Spleen (tissue), 11 donors: ENCODE measurements around the gene PRODH2. TPM values are rescaled to one million over a fixed set of nuclear protein-coding genes. Genes with fewer than 3 reads are reported as not detected.
A peak's percentile ranks its signal among the peaks of the same experiment; 100 is the strongest.

Experiments used
- DNase-seq: peaks from one replicate; pipeline ENCODE4 v3.0.0-alpha.2; 2020
- H3K27ac ChIP-seq, 8 donors: fragments of 200-600 bp; sonication (generic) in 7 of 8; 1 replicate in 4 of 8; 2 replicates in 4 of 8; pipeline versions ENCODE4 v1.5.0 to v1.8.0; 2016 to 2021; ENCODE audit warnings: inconsistent platforms in 4 of 8, mild to moderate bottlenecking in 4 of 8, moderate library complexity in 1 of 8
- H3K27me3 ChIP-seq, 7 donors: fragments of 200-600 bp; sonication (generic) in 6 of 7; replicated peaks in 1 of 7; 1 replicate in 4 of 7; 2 replicates in 3 of 7; pipeline versions ENCODE4 v1.5.0 to v1.8.0; 2016 to 2021; ENCODE audit warnings: inconsistent platforms in 3 of 7, mild to moderate bottlenecking in 1 of 7
- H3K36me3 ChIP-seq, 6 donors: fragments of 200-600 bp; sonication (generic) in 5 of 6; 1 replicate in 4 of 6; 2 replicates in 2 of 6; pipeline versions ENCODE4 v1.5.0 to v1.8.0; 2016 to 2021; ENCODE audit warnings: inconsistent platforms in 2 of 6
- H3K4me1 ChIP-seq, 6 donors: fragments of 200-600 bp; sonication (generic) in 5 of 6; 1 replicate in 3 of 6; 2 replicates in 3 of 6; pipeline versions ENCODE4 v1.5.0 to v1.8.0; 2016 to 2021; ENCODE audit warnings: inconsistent platforms in 3 of 6
- H3K4me3 ChIP-seq, 8 donors: fragments of 200-600 bp; sonication (generic) in 7 of 8; 1 replicate in 4 of 8; 2 replicates in 4 of 8; pipeline versions ENCODE4 v1.5.0 to v1.8.0; 2016 to 2021; ENCODE audit warnings: inconsistent platforms in 4 of 8, mild to moderate bottlenecking in 4 of 8, moderate library complexity in 2 of 8
- H3K9me3 ChIP-seq, 8 donors: fragments of 200-600 bp; sonication (generic) in 7 of 8; 1 replicate in 4 of 8; 2 replicates in 4 of 8; pipeline versions ENCODE4 v1.5.0 to v1.8.0; 2016 to 2021; ENCODE audit warnings: inconsistent platforms in 4 of 8
- CTCF ChIP-seq, 11 experiments: fragments of 200-600 bp in 7 of 11; fragments of 450-650 bp in 4 of 11; sonication (generic) in 4 of 11; IDR thresholded peaks in 8 of 11; conservative IDR thresholded peaks in 3 of 11; 1 replicate in 7 of 11; 2 replicates in 4 of 11; pipeline versions ENCODE4 v1.4.0 to v1.8.0; 2016 to 2021; ENCODE audit warnings: antibody characterized with exemption in 11 of 11, inconsistent platforms in 4 of 11, mild to moderate bottlenecking in 1 of 11
- POLR2A ChIP-seq, 3 donors: fragments of 450-650 bp; IDR thresholded peaks; one replicate each; pipeline ENCODE4 v1.5.1; 2017; ENCODE audit warnings: antibody characterized with exemption in 3 of 3, mild to moderate bottlenecking in 1 of 3
- POLR2AphosphoS5 ChIP-seq, 3 donors: sonication (generic); formaldehyde crosslinking; IDR thresholded peaks; one replicate each; pipeline ENCODE4 v1.5.1; 2017; ENCODE audit warnings: antibody characterized with exemption in 3 of 3
- WGBS, 5 donors: extraction: QIAGEN DNeasy Blood & Tissue Kit in 3 of 5; methylation state at CpG; one replicate each; pipeline versions ENCODE4 v1.1.5 to v1.1.7; 2013 to 2018; 5-methylcytosine and 5-hydroxymethylcytosine counted together
- intact Hi-C: fragments of 100-400 bp; cut with DNase I; formaldehyde crosslinking; loops from one replicate; pipeline ENCODE4 v1.15.0; 2023; ENCODE audit warnings: low total_unique reads
- polyA plus RNA-seq, 3 donors: library from polyadenylated mRNA; stranded (reverse); fragments of 200-250 nt; gene quantifications; one replicate each; pipeline ENCODE4 v1.2.1, GENCODE V29; 2013
- total RNA-seq, 7 donors: library from RNA; depleted of rRNA in 3 of 7; stranded (reverse); fragments of >200 nt in 3 of 7; fragmentation: NEBNext Ultra II Directional in 4 of 7; extraction: Animal tissue kit (Norgen Biotek cat#: 25700) in 4 of 7; gene quantifications; one replicate each; pipeline versions ENCODE4 v1.1.0 to v1.2.1, GENCODE V29; 2016 to 2021
- donor health status: healthy with polysubstance abuse.
- donor health status: DM: no; HTN: no; CAD: no; lungs with moderate emphysema.
- donor health status: DM: no; HTN: no; CAD: no.
- donor health status: Bipolar disorder and iron deficiency.
- donor health status: healthy.
- donor health status: DM: no; HTN: no; CAD: no.
- donor health status: DM: yes; HTN: yes; CAD: no.

The PRODH2 gene
- total and polyA plus RNA-seq, 10 donors, result 0.06 TPM; not detected in 9

GRCh38 chr19:35777961-35778360, 34.7 kb downstream of the PRODH2 start:
- no peak for DNase-seq
- 81 to 94% (median 91%) methylated on average over 7 of the region's 7 CpGs for WGBS, 5 donors
- H3K4me3 ChIP-seq, result no peak overlapping the region
- H3K27me3 ChIP-seq, result no peaks in the 10 kb centered on the region
- intact Hi-C loops, result no loop called here
- TF ChIP-seq POLR2AphosphoS5 (IDR thresholded peaks at IDR 0.05) (no peak), CTCF (IDR thresholded peaks at IDR 0.05 in 8 of 11, conservative IDR thresholded peaks at IDR 0.05 in 3 of 11) (no peak), POLR2A (IDR thresholded peaks at IDR 0.05) (no peak)
- peaks cover 4 to 22% (median 18%) of the 10 kb centered on the region in 6 donors for H3K4me1 ChIP-seq
- no peaks in the 10 kb centered on the region for H3K9me3 ChIP-seq
- H3K36me3 ChIP-seq, result peaks cover 0 to 53% (median 23%) of the 10 kb centered on the region in 6 donors
- H3K27ac ChIP-seq, result no peak overlapping the region

- WGBS, 5 donors, result 82 to 88% (median 86%) methylated on average over 18 to 19 of the region's 19 CpGs
- H3K4me3 ChIP-seq, result no peak overlapping the region
- no peak for DNase-seq
- intact Hi-C loops, result no loop called here
- no peaks in the 10 kb centered on the region for H3K9me3 ChIP-seq
- H3K27me3 ChIP-seq, result no peaks in the 10 kb centered on the region
- peaks cover 4 to 22% (median 18%) of the 10 kb centered on the region in 6 donors for H3K4me1 ChIP-seq
- H3K27ac ChIP-seq, result no peak overlapping the region
- TF ChIP-seq POLR2A (IDR thresholded peaks at IDR 0.05) (no peak), POLR2AphosphoS5 (IDR thresholded peaks at IDR 0.05) (no peak), CTCF (IDR thresholded peaks at IDR 0.05 in 8 of 11, conservative IDR thresholded peaks at IDR 0.05 in 3 of 11) (no peak)
- H3K36me3 ChIP-seq, result peaks cover 0 to 46% (median 18%) of the 10 kb centered on the region in 6 donors
Measured at GRCh38 chr19:35777086-35777841, 35.4 kb downstream of the PRODH2 start.

- no peak for DNase-seq
- Histone ChIP-seq H3K9me3 (no peaks in the 10 kb centered on the region), H3K4me3 (peak overlapping the region; percentile 89 to 100 (median 98)), H3K4me1 (peaks cover 4 to 22% (median 18%) of the 10 kb centered on the region in 6 donors), H3K27me3 (no peaks in the 10 kb centered on the region), H3K36me3 (peaks cover 0 to 35% (median 12%) of the 10 kb centered on the region in 6 donors), H3K27ac (peak overlapping the region in 2 of 8 donors; percentile 78 to 85)
- intact Hi-C loops, result no loop called here
- no peak for TF ChIP-seq CTCF (IDR thresholded peaks at IDR 0.05 in 8 of 11, conservative IDR thresholded peaks at IDR 0.05 in 3 of 11)
- WGBS, 5 donors, result 58 to 70% (median 67%) methylated on average over 13 of the region's 13 CpGs
Measured at GRCh38 chr19:35776102-35776788, 36.4 kb downstream of the PRODH2 start.
